Stimulated activated CD4-positive, alpha-beta T cell treated with anti-CD3 and anti-CD28 coated beads, TNF-alpha, amount 100 ng/mL, for 1 hour (primary cell): Measurements from ENCODE around the gene CANT1.
"Not testable (repeated sequence)": the region's sequence is repeated elsewhere in the genome, so short reads cannot be mapped to it uniquely, and the experiment has no call there.

Source experiments
- DNase-seq, 3 donors: peaks; one replicate each; pipeline ENCODE4 v3.0.0-alpha.2; 2020; ENCODE audit warnings: low read depth in 3 of 3, low spot score in 1 of 3

The CANT1 gene

DNA sequence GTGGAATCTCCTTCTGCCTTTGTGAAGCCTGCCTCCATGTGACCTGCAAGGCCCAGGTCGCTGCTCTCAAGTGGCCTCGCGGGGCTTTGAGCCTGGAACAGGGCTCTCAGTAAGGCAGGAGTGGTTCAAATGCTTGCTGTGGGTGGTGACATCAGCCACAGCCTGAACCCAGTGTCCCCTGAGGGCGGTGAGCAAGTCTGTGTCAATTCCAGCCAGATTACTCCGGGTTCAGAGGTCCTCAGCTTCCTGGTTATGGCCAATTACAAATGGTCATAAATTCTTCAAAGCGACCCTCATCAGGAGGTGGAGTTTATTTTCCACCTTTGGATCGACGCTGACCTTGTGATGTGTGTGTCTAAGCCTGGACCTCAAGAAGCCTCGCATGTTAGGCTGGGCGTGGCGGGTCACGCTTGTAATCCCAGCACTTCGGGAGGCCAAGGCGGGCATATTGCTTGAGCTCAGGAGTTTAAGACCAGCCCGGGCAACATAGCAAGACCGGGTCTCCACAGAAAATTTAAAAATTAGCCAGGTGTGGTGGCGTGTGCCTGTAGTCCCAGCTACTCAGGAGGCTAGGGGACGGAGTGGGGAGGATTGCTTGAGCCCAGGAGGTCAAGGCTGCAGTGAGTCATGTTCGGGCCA lies 47.1 kb downstream of the CANT1 start:
- no peak for DNase-seq

DNA sequence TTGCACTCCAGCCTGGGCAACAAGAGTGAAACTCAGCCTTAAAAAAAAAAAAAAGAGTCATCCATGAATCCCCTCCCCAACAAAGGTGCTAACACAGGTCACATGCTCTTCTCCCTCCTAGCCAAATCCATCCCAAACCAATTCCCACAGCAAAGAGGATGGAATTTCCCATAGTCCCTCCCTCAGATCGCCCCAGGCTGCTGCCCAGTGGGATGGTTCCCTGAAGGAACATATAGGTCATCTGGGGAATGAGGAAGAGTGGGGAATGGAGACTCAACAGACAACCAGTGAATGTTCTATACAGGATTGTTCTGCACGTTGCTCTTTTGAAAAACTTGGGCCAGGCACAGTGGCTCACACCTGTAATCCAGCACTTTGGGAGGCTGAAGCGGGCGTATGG lies 48.0 kb downstream of the CANT1 start:
- DNase-seq, result no peak

DNA sequence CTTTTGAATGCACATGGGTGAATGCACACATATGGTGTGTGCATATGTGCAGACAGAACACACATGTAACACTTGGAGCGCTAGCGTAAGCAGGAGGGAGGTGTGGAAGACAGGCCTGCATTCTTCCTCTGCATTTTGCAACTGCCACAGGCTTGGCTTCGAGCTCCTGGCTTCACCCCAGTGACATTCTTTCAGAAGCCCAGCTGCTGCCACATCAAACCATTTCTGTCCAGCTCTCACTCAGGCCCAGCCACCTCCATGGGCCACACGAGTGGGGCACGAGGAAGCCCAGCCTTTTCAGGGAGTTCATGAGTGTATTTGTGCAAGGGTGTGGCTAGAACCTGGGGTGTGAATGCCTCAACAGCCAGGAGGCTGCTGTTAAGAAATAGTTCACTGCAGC lies 48.6 kb downstream of the CANT1 start:
- DNase-seq, result no peak

DNA sequence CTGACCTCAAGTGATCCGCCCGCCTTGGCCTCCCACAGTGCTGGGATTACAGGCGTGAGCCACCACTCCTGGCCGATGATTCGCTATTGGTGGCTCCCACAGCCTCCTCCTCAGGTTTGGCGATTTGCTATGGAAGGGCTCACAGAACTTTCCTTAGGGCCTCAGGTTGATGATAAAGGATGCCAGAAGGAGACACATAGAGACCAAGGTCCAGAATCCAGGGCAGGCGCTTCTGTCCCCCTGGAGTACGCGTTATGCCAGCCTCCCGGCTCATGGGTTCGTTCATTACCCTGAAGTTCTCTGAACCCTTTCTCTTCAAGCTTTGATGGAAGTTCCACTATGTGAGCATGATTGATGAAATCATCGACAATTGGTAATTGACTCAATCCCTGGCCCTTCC lies 49.8 kb downstream of the CANT1 start:
- DNase-seq, result no peak

DNA sequence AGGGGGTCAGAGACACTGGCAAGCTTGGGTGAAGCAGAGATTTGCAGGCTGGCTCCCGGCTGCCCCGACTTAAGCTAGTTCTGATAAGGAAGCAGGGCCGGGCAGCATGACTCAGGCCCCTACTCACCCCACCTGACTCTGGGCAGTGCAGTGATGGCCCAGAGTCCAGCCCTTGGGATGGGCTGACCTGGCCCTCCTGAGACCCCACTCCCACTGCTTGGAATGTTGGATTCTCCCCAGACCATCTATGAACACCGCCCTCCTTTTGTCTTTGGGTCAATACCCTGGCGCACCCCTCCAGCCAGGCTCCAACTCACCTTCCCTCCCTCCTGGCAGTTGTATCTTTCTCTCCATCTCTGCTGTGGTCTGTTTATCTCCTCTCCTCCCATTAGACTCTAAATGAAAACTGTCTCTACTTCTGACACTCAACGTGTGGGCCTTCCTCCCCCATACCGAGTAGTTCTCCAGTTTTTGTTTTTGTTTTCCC lies 50.9 kb downstream of the CANT1 start:
- DNase-seq, result no peak

DNA sequence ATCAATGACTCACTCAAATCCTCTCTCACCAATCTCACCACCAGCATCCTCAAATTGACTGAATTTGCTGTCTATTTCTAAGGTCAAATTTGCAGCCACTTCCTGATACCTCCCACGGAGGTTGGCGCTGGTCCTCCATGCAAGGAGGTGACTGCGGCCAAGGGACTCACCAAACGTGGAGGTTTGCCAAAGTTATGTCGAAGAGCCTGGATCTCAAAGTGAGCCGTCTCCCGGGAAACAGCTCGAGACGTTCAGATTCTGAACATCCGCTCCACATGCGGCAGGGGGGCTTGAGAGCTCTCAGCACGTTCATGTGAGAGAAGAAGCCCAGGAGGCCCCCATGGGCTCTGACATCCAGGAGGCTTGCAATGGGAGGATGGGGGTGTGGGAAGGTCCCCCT lies 52.4 kb downstream of the CANT1 start:
- DNase-seq, result no peak

DNA sequence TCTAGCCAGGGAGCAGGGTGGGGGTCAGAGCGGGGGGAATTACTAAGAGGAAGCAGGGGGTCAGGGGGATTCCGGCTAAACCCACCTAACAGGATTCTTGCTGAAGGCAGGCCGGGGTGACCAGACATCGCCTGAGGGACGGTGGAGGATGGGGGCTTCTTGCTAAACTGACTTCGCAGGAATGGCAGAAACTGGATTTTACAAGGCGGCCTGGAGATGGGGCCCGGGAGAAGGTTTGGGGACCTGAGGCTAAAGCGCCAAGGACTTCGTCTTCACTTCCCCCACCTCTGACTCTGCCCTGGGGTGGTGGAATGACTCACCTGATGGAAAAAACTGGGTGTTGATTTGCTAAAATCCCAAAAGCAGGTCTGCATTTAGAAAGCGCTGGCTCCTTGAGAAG lies 53.3 kb downstream of the CANT1 start:
- DNase-seq, result no peak

DNA sequence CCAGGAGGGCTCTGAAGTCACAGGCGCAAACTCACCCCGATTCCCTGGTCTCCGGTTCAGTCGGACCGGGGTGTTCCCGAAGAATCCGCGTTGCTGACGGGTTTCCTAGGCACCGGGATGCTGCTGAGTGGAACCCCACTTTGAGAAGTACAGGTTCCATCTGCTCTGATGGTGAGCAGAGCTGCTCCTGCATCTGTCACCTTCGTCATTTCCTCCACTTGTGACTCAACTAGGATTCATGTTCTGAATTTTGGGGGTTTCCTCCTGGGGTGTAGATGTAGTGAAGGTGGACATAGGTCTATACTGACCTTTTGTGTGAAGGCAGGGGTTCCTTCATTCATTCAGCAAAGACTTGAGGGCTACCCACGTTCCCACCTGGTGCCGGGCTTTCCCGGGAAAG lies 54.9 kb downstream of the CANT1 start:
- no peak for DNase-seq

DNA sequence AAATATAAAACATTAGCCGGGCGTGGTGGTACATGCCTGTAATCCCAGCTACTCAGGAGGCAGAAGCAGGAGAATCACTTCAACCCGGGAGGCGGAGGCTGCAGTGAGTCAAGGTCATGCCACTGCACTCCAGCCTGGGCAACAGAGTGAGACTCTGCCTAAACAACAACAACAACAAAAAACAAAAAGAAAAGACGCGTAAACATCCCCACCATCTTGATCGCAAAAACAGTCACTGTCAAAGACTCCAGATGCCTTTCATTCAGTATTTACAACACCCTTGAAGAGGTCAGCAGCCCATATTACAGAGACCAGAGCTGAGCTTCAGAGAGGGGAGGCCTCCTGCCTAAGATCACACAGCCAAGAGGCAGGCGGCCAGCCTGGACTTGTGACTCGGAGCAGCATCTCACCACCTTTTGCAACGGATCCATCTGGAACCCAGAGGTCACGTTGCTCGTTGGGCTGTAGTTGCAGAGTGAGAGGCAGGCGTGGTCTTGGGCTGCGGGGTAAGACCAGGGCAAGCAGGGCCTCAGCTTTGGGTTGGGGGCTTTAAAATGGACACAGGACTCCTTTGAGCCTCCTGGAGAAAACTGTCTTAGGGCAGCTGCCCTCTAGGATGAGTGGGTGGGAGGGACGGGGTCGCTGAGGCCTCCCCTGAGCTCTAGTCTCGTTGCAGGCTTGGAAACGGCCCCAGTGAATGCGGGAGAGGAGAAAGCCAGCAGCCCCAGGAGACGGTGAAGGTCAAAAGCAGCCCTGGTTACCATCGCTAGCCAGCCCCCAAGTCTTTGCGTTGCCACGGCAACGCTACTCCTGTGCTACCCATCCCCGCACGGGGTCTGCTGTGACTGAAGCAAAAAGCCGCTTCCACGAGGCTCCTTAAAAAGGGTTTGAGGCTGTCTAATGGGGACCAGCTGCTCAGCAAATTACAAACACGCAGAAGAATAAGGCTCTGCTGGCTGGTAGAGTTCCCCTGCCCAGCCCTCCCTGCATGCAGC lies 55.9 kb downstream of the CANT1 start:
- DNase-seq, result no peak

DNA sequence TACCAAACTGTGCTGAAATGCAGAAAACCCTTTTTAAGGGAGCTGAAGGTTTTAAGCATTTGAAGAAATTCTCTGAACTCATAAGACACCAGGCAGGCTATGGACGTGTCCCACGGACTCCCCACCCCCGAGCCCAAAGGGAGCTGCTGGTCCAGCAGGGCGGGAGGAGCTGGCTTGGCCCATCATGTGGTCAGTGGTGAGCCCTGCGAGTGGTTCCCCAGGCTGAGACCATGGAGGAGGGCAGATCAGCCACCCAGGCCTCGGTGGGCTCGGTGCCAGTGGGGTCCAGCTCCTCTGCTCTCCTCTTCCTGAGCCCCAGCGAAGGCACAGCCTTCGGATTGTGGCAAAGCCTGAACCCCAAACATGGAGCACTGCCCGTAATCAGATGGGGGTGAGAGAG lies 56.9 kb downstream of the CANT1 start:
- DNase-seq, result no peak

DNA sequence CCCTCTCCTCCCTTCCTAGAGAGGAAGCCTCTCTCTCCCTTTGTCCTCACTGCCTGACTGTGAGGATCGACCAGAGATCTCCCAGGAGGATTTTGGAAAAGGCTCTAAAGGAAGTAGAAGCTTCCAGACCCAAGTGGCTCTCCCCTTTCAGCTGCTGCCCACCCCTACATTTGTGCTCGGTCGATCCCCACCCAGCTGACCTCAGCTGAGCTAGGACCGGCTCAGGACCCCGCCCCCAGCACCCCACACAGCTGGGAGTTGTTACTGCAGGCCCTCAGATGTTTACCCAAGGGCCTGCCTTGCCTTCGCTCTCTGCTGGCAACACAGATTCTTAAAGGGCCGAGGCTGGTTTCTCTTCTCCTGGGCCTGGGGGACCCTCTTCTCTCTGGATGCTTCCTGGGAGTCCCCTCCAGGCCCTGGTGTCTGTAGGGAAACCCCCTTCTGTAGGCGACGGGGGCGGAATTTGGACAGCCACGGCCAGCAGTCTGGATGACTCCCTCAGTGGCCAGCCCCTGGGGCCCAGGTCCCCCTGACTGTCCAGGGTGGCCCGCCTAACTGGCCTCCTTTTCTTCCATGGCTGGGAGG lies 57.5 kb downstream of the CANT1 start:
- no peak for DNase-seq

DNA sequence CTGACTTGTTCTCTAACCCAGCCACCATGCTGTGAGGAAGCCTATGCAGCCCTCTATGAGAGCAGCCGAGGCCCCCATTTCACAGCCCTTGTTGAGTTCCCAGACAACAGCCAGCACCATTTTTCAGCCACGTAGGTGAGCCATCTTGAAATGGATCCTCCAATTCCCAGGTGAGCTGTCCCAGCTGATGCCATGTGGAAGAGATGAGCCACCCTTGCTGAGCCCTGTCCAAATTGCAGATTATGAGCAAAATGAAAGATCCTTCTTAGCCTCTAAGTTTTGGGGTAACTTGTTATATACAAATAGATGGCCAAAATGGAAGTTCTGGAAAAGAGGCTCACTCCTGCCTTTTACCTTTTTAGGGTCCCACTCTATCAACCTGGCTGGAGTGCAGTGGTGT lies 58.7 kb downstream of the CANT1 start:
- DNase-seq, result no peak

DNA sequence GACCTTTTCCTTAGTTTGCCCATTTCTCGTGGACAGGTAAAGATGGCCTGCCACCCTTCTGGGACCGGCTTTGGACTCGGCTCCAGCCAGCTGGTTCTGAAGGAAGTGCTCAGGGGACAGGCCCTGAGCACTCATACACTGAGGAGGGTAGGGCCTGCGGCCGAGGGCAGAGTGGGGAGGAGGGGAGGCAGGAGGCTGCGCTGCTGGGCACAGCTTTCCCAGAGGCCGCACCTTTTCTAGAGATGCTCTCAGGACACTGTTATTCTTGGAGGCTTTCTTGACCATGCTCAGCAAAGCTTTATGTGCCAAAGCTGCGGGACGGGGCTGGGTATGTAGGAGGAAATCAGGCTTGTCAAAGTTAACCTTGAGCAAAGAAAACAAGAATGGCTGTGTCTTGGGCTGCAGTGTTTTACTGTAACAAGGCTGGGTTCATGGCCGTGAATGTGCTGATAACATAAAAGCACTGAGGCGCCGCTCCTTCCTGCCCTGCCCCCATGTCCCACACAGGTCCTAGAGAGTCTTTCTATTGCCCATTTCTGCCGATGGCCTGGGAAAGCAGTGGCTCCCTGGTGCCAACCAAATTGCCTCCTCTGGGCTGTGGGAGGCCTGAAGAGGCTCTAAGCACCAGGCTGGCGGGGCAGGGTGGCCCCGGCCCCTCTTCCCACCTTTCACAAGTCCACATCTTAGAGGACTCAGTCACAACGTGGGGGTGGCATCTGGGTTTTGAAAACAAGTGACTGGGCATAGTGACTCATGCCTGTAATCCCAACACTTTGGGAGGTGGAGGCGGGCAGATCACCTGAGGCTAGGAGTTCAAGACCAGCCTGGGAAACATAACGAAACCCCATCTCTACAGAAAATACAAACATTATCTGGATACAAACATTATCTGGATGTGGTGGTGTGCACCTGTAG lies 62.1 kb downstream of the CANT1 start:
- DNase-seq, result no peak

DNA sequence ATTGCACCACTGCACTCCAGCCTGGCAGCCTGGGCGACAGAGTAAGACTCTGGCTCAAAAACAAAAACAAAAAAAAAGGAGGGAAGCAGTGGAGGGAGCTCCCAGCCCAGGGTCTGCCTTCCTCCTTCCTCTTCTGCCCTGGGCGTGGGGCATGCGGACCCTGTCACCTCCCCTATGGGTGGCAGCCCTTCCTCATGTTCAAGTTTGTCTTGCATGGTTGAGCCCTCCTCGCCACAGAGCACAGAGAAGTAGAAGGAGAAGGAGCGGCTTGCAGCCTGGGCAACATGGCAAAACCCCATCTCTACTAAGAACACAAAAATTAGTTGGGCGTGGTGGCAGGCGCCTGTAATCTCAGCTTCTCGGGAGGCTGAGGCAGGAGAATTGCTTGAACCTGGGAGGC lies 62.9 kb downstream of the CANT1 start:
- no peak for DNase-seq

DNA sequence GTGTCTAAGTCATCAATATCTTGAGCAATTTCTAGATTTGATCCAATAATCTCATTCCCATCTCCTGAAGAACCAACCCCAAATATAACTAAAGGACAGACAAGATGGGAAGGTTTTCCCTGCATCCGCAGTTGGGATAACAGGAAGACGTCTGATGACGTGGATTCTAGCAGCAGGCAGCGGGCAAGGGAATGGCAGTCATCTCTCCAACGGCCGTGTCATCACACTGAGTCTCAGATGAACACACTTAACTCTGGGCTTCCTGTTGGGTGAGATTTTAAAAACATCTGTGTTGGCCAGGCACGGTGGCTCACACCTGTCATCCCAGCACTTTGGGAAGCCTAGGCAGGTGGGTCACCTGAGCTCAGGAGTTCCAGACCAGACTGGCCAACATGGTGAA lies 63.4 kb downstream of the CANT1 start:
- no peak for DNase-seq

DNA sequence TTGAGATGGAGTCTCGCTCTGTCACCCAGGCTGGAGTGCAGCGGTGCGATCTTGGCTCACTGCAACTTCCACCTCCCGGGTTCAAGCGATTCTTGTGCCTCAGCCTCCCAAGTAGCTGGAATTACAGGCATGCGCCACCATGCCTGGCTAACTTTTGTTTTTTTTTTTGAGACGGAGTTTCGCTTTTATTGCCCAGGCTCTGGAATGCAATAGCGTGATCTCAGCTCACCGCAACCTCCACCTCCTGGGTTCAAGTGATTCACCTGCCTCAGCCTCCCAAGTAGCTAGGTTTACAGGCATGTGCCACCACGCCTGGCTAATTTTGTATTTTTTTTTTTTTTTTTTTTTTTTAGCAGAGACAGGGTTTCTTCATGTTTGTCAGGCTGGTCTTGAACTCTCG lies 64.1 kb downstream of the CANT1 start:
- not testable (repeated sequence) for DNase-seq

DNA sequence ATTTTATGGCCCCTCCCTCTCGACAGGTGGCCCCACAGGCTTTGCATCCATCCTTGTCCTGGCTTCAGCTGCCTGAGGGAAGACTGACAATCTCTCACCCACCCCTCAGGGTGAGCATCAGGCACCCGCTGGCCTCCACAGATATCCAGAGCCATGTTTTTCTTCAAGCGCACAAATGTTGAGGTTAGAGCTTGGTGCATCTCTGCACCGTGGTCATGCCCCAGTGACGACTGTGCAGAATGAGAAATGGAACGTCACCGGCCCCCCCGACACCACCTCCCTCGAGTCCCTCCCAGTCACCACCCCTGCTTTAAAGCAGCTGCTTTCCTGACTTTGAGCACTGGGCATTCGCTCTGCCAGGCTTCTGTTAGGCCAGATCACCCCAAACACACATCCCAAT lies 64.6 kb downstream of the CANT1 start:
- no peak for DNase-seq

DNA sequence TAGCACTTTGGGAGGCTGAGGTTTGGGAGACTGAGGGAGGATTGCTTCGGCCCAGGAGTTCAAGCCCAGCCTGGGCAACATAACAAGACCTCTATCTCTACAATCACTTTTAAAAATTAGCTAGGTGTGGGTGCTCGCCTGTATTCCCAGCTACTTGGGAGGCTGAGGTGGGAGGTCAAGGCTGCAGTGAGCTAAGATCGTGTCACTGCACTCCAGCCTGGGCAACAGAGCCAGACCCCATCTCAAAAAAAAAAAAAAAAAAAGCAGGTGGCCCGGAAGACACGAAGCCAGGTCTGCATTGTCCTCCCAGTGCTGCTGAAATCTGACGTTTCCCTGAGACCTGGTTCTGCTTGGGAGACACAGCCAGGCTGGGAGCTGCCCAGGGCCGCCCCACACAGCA lies 65.5 kb downstream of the CANT1 start:
- no peak for DNase-seq
